ENCODE results near the gene ATP8B4.

ATP8B4 gene

GRCh38 chr15:50064673-50065072, 54.4 kb downstream of the ATP8B4 start:
- no peak for DNase-seq (ENCODE audit: low read depth in 3 of 3)

- no peak for DNase-seq (ENCODE audit: low read depth in 3 of 3)
Measured at GRCh38 chr15:50063226-50063625, 55.8 kb downstream of the ATP8B4 start.

DNA sequence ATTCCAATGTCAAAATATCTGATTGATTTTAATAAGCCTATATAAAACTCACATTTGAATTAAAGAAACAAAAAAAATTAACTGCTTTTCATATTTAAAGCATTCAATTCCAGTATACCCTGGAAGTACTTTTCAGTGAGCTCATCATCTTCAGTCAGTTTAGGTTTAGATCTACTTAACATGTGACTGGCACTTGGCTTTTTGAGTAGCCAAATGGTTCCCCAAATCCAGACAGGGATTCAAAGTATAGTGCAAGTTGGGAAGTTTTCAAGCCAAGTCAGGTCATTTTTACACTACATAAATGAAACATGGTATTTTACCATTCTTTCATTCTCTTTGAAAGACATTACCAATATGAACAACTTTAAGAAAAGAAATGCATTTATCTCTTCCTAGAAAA, 57.5 kb downstream of the ATP8B4 start:
- no peak for DNase-seq (ENCODE audit: low read depth in 3 of 3)

- no peak for DNase-seq (ENCODE audit: low read depth in 3 of 3)
Measured at GRCh38 chr15:50059883-50060282, 59.1 kb downstream of the ATP8B4 start.

DNA sequence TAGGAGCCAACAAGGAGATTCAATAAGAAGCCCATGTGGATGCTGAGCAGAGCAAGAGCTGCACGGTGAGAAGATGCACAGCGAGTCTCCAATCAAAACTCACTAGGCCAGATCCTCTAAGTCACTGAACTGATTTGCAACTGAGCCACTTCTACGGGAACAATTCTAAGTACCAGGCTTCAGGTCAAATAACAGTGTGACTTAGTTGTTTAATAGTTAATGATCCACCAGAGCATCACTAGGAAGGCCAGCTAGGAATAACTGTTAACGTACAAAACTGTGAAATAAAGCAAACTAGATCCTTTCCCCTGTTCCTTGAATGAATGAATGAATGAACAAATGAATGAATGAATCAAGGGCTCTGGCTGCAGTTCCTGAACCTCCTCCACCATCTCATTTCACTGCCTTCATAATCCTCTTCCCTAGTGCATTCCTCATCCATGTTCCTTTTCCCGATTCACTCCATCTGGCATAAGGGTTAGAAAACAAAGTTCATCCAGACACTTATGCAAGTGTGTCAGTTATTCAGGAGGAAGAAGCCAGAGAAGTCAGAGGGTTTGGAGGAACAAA, 59.7 kb downstream of the ATP8B4 start:
- DNase-seq (ENCODE audit: low read depth in 3 of 3): no peak

DNA sequence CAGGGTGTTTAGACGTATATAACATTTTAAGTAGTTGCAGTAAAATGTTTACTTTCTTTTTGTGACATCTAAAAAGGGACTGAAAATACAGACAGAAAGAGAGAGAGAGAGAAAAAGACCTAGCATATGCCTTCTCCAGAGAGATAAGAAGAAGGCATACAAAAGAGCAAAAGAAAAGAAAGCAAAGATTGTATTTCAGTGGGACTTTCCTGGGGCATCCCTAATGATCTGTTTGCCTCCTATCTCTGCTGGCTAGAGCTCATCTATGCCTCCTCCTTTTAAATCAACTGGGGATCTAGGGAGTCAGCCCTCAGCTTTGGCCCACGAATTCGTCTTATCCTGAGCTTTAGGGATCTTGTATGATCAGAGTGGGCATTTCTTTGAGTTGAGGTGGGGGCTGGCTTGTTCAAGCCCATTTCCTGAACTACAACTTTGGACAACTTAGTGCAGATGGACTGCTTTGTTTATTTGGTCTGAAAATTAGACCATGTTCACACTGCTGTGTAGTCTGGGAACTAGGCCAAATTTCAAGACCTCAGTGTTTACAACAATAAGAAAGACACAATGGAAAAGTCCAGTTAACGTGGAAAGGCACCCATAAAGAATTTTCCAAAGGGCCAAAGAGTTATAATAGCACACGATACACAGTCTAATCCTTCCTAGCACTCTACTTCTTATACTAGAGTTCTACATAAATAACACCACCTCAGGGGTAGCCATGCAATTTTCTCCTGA, 61.0 kb downstream of the ATP8B4 start:
- DNase-seq (ENCODE audit: low read depth in 3 of 3): no peak

- DNase-seq (ENCODE audit: low read depth in 3 of 3): no peak
Measured at GRCh38 chr15:50057196-50057595, 61.8 kb downstream of the ATP8B4 start.

DNA sequence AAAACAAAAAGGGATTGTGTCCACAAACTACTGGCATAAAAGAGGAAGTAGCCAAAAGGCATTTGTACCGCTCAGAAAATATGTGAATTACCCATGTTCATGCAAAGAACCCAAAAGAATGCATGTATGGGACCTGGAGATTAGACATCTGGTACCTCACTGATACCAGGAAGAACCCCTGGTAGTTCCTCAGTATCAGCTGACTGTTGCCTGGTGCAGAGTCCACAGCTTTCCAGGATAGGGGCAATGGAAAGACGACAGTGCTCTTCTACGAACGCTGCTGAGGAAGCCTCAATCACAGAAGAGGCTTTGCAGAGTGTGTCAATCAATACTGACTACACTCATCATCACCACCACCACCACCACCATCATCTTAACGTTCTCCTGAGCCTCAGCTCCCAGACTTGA, 63.3 kb downstream of the ATP8B4 start:
- no peak for DNase-seq (ENCODE audit: low read depth in 3 of 3)

GRCh38 chr15:50055332-50055731, 63.7 kb downstream of the ATP8B4 start:
- DNase-seq (ENCODE audit: low read depth in 3 of 3): no peak

DNA sequence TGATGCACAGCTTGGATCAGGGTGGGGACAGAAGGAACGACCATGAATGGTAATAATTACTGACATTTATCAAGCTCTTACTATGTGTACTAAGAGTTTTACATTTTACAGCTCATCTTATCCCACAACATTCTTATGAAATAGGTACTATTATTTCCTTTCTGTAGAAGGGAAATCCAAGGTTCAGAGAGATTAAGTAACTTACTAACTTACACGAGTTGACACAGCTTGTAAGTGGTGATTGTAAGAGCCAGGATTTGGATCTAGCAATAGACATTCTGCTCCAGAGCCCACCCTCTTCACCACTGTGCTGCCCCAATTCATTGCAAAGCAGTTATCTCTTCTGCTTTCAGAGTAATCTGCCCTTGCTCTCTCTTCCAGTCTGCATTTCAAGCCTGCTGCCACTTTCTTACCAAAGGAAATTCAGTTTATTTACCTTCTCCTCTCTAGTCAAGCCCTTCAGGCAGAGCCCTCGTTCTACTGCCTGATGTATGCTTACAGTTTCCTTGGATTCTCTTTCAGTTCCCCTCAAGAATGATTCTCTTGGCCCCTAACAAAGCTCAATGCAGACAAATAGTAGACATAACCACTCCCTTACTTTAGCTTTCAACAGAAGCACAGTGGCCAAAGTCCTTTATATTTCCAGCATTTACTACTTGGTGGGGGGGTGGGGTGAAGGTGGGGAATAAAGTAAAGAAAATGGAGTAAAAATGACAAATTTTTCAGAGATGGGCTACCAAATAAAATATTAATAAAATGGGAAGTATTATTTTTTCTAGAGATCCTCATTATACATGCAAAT, 65.8 kb downstream of the ATP8B4 start:
- DNase-seq (ENCODE audit: low read depth in 3 of 3): no peak

DNA sequence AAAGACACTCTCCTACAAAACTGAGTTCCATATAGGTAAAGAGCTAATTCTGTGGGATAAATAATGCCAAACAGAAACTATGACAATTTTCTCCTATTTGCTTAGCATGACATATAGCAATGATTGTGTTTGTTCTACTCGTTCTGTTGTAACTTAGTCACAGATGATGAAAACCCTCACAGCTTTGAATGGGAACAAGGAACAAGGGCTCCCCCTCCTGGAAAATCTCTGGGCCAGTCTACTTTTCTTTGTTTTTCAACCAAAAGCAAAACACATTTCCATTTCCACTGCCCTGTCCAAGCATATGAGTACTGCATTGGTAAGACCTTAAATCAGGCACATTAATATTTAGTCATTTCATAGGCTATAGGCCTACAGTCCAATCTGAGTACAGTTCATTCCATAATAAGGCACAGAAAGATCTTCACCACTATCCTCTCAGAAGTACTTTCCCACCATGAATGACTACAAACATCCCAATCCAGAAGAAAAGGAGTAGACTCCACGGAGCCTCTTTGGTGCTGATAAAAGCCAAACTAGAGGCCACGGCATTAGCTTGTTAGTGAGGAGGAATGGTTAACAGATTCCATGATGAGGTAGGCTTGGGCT, 67.1 kb downstream of the ATP8B4 start:
- no peak for DNase-seq (ENCODE audit: low read depth in 3 of 3)

DNA sequence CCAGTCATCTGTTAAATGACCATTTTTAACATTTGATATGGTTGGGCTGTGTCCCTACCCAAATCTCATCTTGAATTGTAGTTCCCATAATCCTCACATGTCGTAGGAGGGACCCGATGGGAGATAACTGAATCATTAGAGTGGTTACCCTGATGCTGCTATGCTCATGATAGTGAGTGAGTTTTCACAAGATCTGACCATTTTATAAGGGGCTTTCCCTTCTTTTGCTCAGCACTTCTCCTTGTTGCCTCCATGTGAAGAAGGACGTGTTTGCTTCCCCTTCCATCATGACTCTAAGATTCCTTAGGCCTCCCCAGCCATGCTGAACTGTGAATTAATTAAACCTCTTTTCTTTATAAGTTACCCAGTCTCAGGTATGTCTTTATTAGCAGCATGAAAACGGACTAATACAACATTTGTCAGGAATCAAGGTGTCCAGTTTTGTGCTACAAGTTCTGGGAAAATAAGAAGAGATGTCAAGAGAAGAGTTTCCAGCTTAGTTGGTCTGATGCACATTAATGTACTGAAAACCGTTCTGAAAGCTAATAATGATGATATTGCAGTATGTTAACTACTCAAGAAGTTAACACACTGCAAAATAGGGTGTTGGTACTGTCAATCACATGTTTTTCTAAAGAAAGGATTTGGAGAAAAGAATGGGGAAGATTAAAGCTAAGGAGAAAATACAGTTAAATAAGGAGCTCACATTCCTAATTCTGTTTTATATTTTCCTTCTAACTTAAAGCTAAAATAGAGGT, 67.9 kb downstream of the ATP8B4 start:
- no peak for DNase-seq (ENCODE audit: low read depth in 3 of 3)

- no peak for DNase-seq (ENCODE audit: low read depth in 3 of 3)
Measured at GRCh38 chr15:50049871-50050270, 69.2 kb downstream of the ATP8B4 start.

- DNase-seq (ENCODE audit: low read depth in 3 of 3): no peak
Measured at GRCh38 chr15:50046867-50047266, 72.2 kb downstream of the ATP8B4 start.

- no peak for DNase-seq (ENCODE audit: low read depth in 3 of 3)
Measured at GRCh38 chr15:50046159-50046558, 72.9 kb downstream of the ATP8B4 start.

DNA sequence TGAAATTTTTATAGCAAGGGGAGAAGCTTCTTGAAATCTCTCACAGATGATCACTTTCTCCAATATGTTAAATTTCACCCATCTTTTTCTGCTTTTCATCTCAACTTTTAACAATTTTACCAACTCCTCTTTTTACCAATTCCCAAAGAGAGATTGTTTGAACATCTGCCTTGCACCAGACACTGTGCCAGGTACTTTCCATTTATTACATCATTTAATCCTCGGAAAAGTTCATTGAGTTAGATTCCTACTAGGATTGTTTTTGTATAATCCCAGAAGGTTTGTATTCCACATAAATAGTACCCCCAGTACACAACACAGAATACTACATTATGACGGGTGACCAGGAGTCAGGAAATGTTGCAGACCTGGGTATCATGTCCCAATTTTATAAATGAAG, 74.1 kb downstream of the ATP8B4 start:
- no peak for DNase-seq (ENCODE audit: low read depth in 3 of 3)

DNA sequence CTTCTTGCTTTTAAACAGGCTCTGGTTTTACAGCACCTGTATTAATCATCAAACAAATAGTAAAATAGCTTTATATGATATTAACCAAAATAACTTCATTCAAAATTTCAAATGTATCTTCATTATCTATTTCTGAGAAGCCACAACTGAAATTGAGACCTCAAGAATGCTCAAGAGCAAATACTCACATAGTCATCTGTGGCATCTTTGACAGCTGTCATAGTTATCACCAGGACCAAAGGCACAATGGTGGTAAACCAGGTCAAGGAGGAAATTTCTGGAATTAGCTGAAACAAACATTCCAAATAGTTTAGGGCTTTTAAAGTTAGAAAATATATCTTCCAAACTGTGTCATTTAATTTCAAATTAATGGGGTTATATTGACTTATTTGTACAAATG, 74.6 kb downstream of the ATP8B4 start:
- DNase-seq (ENCODE audit: low read depth in 3 of 3): no peak

GRCh38 chr15:50042775-50043174, 76.3 kb downstream of the ATP8B4 start:
- DNase-seq (ENCODE audit: low read depth in 3 of 3): no peak

DNA sequence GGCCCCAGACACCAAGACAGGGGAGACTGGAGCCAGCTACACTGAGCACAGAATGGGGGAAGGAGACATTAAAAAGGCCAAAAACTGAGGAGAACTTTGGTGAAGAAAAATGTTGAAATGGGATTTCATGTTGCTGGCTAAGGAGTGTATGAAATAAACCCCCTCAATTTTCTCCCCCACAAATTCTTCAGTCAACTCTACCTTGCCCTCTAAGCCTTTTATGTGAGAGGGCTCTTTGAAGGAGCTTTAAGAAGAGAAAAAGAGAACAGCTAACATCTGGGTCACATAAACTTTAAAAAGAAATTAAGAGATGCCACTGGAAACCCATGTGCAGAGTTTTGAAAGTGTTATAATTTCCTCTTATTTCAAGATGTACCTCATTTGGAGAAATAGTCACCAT, 88.6 kb downstream of the ATP8B4 start:
- no peak for DNase-seq (ENCODE audit: low read depth in 3 of 3)

DNA sequence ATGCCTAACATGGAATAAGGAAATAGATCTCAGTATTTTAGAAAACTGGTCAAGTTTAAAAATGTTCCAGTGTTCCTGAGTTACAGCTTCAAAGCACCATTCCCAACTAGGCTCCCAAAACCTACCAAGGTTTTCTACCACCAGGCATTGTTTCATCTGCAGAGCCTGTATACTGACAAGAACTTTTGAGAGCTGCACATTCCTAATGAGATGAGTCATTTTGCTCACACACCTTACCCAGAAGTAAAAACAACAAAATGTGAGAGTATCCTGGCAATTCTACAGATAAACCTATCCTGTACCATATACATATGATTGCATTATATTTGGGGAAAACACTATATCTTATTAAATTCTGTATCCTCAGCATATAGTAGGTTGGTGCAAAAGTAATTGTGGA, 90.7 kb downstream of the ATP8B4 start:
- no peak for DNase-seq (ENCODE audit: low read depth in 3 of 3)

DNA sequence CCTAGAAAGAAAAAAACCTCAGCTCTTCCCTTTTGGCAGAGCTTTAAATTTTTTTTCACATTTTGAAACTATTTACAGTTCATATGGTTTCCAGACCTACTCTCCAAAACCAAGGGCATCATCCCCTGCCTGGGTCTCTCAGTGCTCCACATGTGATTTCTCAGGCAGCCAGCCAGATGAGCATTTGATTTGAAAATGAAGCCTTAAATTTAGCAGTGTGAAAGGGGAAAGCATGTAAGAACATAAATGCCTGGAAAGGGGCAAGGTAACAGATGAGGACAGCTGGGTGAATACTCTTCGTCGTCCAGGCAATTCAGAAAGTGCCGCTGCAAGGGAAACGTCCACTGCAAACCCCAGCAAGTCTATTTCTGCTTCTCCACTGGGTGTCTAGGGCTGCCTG, 94.8 kb downstream of the ATP8B4 start:
- no peak for DNase-seq (ENCODE audit: low read depth in 3 of 3)

GRCh38 chr15:50018491-50018890, 100.5 kb downstream of the ATP8B4 start:
- no peak for DNase-seq (ENCODE audit: low read depth in 3 of 3)
